Gastrocnemius medialis (tissue), 4 donors: Measurements from ENCODE around the gene CRELD1.

Experiments
- POLR2A ChIP-seq, 2 donors: fragments of 450-650 bp; IDR thresholded peaks; one replicate each; pipeline ENCODE4 v1.6.1; 2017; ENCODE audit warnings: antibody characterized with exemption in 2 of 2, mild to moderate bottlenecking in 2 of 2, moderate library complexity in 2 of 2
- TF ChIP-seq, protein P1 (sequence below), 5 experiments: fragments of 450-650 bp in 3 of 5; fragments of 200-600 bp in 2 of 5; sonication (generic) in 2 of 5; IDR thresholded peaks in 4 of 5; conservative IDR thresholded peaks in 1 of 5; 1 replicate in 4 of 5; 2 replicates in 1 of 5; pipeline ENCODE4 v1.5.1; 2016 to 2019; ENCODE audit warnings: antibody characterized with exemption in 5 of 5, mild to moderate bottlenecking in 3 of 5, moderate library complexity in 3 of 5

DNA sequence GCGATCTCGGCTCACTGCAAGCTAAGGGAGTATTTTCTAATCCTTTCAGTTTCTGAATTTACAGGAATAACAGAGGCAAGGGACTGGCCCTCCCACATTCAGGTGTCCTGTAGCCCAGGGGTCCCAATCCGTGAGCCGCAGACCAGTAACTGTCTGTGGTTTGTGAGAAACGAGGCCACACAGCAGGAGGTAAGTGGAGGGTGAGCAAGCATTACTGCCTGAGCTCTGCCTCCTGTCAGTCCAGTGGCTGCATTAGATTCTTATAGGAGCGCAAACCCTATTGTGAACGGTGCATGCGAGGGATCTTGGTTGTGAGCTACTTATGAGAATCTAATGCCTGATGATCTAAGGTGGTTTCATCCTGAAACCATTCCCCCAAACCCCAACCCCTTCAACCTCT, 21.8 kb upstream of the CRELD1 start:
- TF ChIP-seq, protein P1, sequence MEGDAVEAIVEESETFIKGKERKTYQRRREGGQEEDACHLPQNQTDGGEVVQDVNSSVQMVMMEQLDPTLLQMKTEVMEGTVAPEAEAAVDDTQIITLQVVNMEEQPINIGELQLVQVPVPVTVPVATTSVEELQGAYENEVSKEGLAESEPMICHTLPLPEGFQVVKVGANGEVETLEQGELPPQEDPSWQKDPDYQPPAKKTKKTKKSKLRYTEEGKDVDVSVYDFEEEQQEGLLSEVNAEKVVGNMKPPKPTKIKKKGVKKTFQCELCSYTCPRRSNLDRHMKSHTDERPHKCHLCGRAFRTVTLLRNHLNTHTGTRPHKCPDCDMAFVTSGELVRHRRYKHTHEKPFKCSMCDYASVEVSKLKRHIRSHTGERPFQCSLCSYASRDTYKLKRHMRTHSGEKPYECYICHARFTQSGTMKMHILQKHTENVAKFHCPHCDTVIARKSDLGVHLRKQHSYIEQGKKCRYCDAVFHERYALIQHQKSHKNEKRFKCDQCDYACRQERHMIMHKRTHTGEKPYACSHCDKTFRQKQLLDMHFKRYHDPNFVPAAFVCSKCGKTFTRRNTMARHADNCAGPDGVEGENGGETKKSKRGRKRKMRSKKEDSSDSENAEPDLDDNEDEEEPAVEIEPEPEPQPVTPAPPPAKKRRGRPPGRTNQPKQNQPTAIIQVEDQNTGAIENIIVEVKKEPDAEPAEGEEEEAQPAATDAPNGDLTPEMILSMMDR (IDR thresholded peaks at IDR 0.05 in 4 of 5, conservative IDR thresholded peaks at IDR 0.05 in 1 of 5) = no peak
- no peak for TF ChIP-seq POLR2A (IDR thresholded peaks at IDR 0.05)
